A549 (cell line): Measurements from ENCODE around the gene BMAL1.

Source experiments
- CTCF ChIP-seq: fragments of >200 bp; sonication (Bioruptor Twin); formaldehyde crosslinking; IDR thresholded peaks from 3 replicates; pipeline ENCODE4 v1.5.1; 2016
- EP300 ChIP-seq, 2 experiments: fragments of >200 bp; sonication (Bioruptor Twin); formaldehyde crosslinking; IDR thresholded peaks; 2 replicates in 1 of 2; 3 replicates in 1 of 2; pipeline ENCODE4 v1.6.1; 2016 to 2017
- FOSL2 ChIP-seq, 2 experiments: fragments of 450-650 bp in 1 of 2; fragments of >200 bp in 1 of 2; sonication (Bioruptor Twin) in 1 of 2; formaldehyde crosslinking; IDR thresholded peaks; 2 replicates each; pipeline versions ENCODE4 v1.5.0 to v1.6.1; 2016 to 2020; ENCODE audit warnings: mild to moderate bottlenecking in 1 of 2, moderate library complexity in 1 of 2
- KDM1A ChIP-seq: fragments of 200-600 bp; sonication (generic); IDR thresholded peaks from 2 replicates; pipeline ENCODE4 v1.6.1; 2016; ENCODE audit warnings: low read depth, mild to moderate bottlenecking
- MYC ChIP-seq: IDR thresholded peaks from 2 replicates; pipeline ENCODE4 v1.6.1; 2012; ENCODE audit warnings: mild to moderate bottlenecking, inconsistent platforms, low read length, improper control_type of control experiment, borderline replicate concordance
- POLR2A ChIP-seq: IDR thresholded peaks from 2 replicates; pipeline ENCODE4 v1.6.1; 2012; ENCODE audit warnings: mild to moderate bottlenecking, low read length
- RAD21 ChIP-seq, 2 experiments: fragments of >200 bp in 1 of 2; sonication (Bioruptor Twin) in 1 of 2; formaldehyde crosslinking in 1 of 2; IDR thresholded peaks in 1 of 2; conservative IDR thresholded peaks in 1 of 2; 2 replicates in 1 of 2; 3 replicates in 1 of 2; pipeline ENCODE4 v1.6.1; 2012 to 2018; ENCODE audit warnings: inconsistent platforms in 1 of 2
- USF2 ChIP-seq: fragments of 450-650 bp; IDR thresholded peaks from 2 replicates; pipeline ENCODE4 v1.6.1; 2014; ENCODE audit warnings: antibody characterized with exemption
- TF ChIP-seq, protein P1 (sequence below): fragments of 200-600 bp; sonication (generic); IDR thresholded peaks from 2 replicates; pipeline ENCODE4 v1.6.1; 2016; ENCODE audit warnings: antibody characterized with exemption, mild to moderate bottlenecking, moderate library complexity

- TF ChIP-seq RAD21 (conservative IDR thresholded peaks at IDR 0.05 in 1 of 2, IDR thresholded peaks at IDR 0.05 in 1 of 2) (no peak), EP300 (IDR thresholded peaks at IDR 0.05) (no peak), POLR2A (no peak), CTCF (no peak), USF2 (no peak), KDM1A (no peak), MYC (no peak), FOSL2 (IDR thresholded peaks at IDR 0.05) (no peak), FOSL2 (CRISPR knock-in tag; IDR thresholded peaks at IDR 0.05) (no peak)
- TF ChIP-seq, protein P1, sequence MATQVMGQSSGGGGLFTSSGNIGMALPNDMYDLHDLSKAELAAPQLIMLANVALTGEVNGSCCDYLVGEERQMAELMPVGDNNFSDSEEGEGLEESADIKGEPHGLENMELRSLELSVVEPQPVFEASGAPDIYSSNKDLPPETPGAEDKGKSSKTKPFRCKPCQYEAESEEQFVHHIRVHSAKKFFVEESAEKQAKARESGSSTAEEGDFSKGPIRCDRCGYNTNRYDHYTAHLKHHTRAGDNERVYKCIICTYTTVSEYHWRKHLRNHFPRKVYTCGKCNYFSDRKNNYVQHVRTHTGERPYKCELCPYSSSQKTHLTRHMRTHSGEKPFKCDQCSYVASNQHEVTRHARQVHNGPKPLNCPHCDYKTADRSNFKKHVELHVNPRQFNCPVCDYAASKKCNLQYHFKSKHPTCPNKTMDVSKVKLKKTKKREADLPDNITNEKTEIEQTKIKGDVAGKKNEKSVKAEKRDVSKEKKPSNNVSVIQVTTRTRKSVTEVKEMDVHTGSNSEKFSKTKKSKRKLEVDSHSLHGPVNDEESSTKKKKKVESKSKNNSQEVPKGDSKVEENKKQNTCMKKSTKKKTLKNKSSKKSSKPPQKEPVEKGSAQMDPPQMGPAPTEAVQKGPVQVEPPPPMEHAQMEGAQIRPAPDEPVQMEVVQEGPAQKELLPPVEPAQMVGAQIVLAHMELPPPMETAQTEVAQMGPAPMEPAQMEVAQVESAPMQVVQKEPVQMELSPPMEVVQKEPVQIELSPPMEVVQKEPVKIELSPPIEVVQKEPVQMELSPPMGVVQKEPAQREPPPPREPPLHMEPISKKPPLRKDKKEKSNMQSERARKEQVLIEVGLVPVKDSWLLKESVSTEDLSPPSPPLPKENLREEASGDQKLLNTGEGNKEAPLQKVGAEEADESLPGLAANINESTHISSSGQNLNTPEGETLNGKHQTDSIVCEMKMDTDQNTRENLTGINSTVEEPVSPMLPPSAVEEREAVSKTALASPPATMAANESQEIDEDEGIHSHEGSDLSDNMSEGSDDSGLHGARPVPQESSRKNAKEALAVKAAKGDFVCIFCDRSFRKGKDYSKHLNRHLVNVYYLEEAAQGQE, result no peak
These were observed 72.0 kb downstream of the BMAL1 start for GRCh38 chr11:13349581-13349980.
